Measurements from ENCODE around the gene MYNN.

DNA sequence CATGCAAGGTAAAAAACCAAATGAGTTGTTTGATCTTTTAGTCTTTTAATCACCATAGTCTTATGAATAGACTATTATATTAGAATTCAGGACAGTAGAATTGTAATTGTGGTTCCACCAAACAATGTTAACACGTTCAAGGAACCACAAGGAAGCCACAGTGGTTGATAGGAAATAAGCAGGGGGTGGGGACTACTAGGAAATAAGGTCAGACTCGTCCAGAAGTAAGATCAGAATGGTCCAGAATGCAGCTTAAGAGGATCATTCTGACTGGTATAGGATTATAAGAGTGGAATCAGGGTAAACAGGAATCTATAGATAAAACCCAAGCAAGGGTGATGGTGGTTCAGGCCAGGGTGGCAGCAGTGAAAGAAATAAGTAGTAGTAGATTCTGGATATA, 7.5 kb downstream of the MYNN start:
- TF ChIP-seq POLR2A (IDR thresholded peaks at IDR 0.05), result no peak
- TF ChIP-seq, protein P1, sequence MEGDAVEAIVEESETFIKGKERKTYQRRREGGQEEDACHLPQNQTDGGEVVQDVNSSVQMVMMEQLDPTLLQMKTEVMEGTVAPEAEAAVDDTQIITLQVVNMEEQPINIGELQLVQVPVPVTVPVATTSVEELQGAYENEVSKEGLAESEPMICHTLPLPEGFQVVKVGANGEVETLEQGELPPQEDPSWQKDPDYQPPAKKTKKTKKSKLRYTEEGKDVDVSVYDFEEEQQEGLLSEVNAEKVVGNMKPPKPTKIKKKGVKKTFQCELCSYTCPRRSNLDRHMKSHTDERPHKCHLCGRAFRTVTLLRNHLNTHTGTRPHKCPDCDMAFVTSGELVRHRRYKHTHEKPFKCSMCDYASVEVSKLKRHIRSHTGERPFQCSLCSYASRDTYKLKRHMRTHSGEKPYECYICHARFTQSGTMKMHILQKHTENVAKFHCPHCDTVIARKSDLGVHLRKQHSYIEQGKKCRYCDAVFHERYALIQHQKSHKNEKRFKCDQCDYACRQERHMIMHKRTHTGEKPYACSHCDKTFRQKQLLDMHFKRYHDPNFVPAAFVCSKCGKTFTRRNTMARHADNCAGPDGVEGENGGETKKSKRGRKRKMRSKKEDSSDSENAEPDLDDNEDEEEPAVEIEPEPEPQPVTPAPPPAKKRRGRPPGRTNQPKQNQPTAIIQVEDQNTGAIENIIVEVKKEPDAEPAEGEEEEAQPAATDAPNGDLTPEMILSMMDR (IDR thresholded peaks at IDR 0.05), result no peak
- TF ChIP-seq EP300 (IDR thresholded peaks at IDR 0.05), result no peak
